GM18870 (cell line): ENCODE measurements around the gene ZNF407.

Experiments
- ATAC-seq: cut with Tn5 transposase; IDR thresholded peaks from one replicate; pipeline ENCODE4 v1.9.1; 2021; ENCODE audit warnings: moderate library complexity; ENCODE audit not compliant: unreplicated experiment

The ZNF407 gene

GRCh38 chr18:74715865-74716712 is 118.4 kb downstream of the ZNF407 start:
- ATAC-seq = no peak

- ATAC-seq = no peak
These were observed 120.6 kb downstream of the ZNF407 start for GRCh38 chr18:74718312-74718711.

GRCh38 chr18:74722237-74722636 is 124.6 kb downstream of the ZNF407 start:
- ATAC-seq = no peak

- no peak for ATAC-seq
These were observed 126.5 kb downstream of the ZNF407 start for GRCh38 chr18:74724186-74724585.

- no peak for ATAC-seq
These were observed 128.0 kb downstream of the ZNF407 start for GRCh38 chr18:74725690-74726089.

GRCh38 chr18:74728586-74728985 is 130.9 kb downstream of the ZNF407 start:
- no peak for ATAC-seq

GRCh38 chr18:74731097-74731496 is 133.4 kb downstream of the ZNF407 start:
- no peak for ATAC-seq

- ATAC-seq = no peak
These were observed 134.7 kb downstream of the ZNF407 start for GRCh38 chr18:74732380-74732779.

- ATAC-seq = no peak
These were observed 135.9 kb downstream of the ZNF407 start for GRCh38 chr18:74733598-74733997.

GRCh38 chr18:74734013-74734444 is 136.4 kb downstream of the ZNF407 start:
- ATAC-seq = no peak

GRCh38 chr18:74739926-74740325 is 142.3 kb downstream of the ZNF407 start:
- no peak for ATAC-seq

GRCh38 chr18:74742573-74743243 is 145.0 kb downstream of the ZNF407 start:
- ATAC-seq = no peak

GRCh38 chr18:74745633-74746403 is 148.1 kb downstream of the ZNF407 start:
- no peak for ATAC-seq

GRCh38 chr18:74748809-74749208 is 151.1 kb downstream of the ZNF407 start:
- ATAC-seq = no peak

- ATAC-seq = no peak
These were observed 161.3 kb downstream of the ZNF407 start for GRCh38 chr18:74758995-74759394.

- ATAC-seq = no peak
These were observed 162.4 kb downstream of the ZNF407 start for GRCh38 chr18:74760026-74760425.

- ATAC-seq = no peak
These were observed 162.8 kb downstream of the ZNF407 start for GRCh38 chr18:74760436-74760835.

GRCh38 chr18:74766251-74766650 is 168.6 kb downstream of the ZNF407 start:
- ATAC-seq = no peak

- no peak for ATAC-seq
These were observed 170.4 kb downstream of the ZNF407 start for GRCh38 chr18:74768096-74768495.

GRCh38 chr18:74773171-74773624 is 175.5 kb downstream of the ZNF407 start:
- ATAC-seq = peak; percentile 72

- no peak for ATAC-seq
These were observed 176.8 kb downstream of the ZNF407 start for GRCh38 chr18:74774486-74774885.
